ENCODE data around the gene CARTPT. TPM values are rescaled to one million over a fixed set of nuclear protein-coding genes. Genes with fewer than 3 reads are reported as not detected.
A peak's percentile ranks its signal among the peaks of the same experiment; 100 is the strongest.

CARTPT gene
- not detected in 2 replicates for polyA plus RNA-seq (2014; cell fraction: cytosol; rRNA removed)
- not detected in 2 replicates for polyA plus RNA-seq (2014; cell fraction: nucleus; rRNA removed)

DNA sequence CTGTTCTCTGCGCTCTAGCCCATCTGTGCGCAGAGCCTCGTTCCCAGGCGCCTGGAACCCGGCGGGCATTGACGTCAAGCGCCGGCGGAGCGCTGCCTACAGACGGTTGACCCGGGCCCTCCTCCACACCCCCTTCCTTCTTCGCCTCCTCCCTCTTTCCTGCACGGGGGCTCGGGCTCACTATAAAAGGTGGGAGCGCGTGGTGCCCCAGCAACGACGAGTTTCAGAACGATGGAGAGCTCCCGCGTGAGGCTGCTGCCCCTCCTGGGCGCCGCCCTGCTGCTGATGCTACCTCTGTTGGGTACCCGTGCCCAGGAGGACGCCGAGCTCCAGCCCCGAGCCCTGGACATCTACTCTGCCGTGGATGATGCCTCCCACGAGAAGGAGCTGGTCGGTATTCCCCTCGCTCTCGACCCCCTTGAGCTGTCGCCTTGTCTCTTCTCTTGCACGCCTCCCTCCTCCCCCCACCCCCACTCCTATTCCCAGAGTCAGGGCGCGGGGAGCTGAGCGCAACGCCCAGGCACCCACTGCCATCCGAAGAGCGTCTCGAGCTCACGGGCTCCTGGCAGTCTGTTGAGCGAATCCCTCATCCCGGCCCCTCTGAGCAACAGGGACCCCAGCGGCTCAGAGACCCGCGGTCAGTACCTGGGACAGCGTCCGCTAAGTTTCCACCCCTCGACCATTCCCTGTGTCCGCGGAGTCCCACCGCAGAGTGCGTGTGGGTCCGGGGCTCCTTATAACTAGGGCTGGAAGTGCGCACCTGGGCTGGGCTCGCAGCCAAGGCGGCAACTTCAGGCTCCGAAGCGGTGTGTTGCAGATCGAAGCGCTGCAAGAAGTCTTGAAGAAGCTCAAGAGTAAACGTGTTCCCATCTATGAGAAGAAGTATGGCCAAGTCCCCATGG is at the start of gene CARTPT:
Gene CARTPT, plus strand, starts transcription at position 213 of the 902 bp plus-strand sequence. Its CDS starts 19 bp downstream, at position 232.
- DNase-seq (ENCODE audit: low spot score) = peak; percentile 10

- DNase-seq (ENCODE audit: low spot score) = no peak
These were observed 41.1 kb upstream of the CARTPT start for GRCh38 chr5:71677977-71678376.

GRCh38 chr5:71679714-71680113 is 39.4 kb upstream of the CARTPT start:
- DNase-seq (ENCODE audit: low spot score) = no peak

DNA sequence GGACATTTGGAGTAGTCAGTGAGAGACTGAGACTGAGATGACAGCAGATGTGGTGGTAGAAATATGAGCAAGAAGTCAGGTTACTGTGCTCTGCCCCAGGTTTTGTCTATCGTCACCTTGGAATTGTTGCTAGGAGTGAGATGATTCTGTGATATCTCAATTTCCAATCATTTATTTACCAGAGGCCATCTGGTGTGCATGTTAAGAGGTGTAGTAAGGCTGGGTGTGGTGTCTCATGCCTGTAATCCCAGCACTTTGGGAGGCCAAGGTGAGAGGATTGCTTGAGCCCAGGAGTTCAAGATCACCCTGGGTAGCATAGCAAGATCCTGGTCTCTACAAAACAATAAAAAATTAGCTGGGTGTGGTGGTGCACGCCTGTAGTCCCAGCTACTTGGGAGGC is 38.6 kb upstream of the CARTPT start:
- no peak for DNase-seq (ENCODE audit: low spot score)

DNA sequence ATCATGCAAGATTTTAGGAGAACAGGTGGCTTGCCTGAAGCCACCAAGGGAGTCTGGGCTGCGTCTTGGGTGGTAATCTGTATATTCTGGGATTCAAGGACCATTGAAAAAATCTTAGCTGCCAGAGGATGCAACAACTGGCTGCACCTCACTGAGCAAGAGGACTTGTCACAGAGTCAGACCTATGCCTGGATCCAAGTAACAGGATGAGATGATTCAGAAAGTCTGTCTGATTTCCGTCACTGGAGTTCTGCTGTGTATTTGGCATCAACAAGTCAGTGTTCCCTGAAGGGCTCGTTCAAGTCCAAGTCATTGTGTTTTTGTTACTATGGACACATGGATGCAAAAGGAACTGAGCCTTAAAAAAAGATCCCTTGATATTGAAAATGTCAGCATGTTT is 37.8 kb upstream of the CARTPT start:
- no peak for DNase-seq (ENCODE audit: low spot score)

- no peak for DNase-seq (ENCODE audit: low spot score)
These were observed 34.8 kb upstream of the CARTPT start for GRCh38 chr5:71684309-71684708.

DNA sequence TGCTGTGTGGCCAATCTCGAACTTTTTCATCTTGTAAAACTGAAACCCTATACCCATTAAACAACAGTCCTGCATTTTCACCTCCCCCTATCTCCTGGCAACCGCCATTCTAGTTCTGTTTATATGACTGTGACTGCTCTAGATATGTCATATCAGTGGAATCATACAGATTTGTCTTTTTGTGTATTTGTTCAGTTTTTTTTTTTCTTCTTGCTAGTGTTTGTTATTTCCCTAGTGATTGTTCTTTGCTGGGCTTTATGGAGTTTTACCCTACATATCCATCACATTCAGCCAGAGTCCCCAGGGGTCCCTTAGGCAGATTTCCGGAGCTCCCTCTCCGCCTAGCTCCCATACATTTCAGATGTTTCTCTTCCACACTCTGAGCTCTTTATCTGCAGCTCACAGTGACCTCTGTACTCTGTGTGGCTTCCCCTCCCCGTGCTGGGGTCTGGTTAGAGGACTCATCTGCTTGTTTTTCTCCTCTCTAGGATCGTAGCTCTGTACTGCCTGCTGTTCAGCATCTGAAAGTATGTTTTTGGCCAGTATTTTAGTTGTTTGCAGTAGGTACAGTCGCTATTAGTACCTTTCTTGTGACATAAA is 25.1 kb upstream of the CARTPT start:
- DNase-seq (ENCODE audit: low spot score) = peak; percentile 42

DNA sequence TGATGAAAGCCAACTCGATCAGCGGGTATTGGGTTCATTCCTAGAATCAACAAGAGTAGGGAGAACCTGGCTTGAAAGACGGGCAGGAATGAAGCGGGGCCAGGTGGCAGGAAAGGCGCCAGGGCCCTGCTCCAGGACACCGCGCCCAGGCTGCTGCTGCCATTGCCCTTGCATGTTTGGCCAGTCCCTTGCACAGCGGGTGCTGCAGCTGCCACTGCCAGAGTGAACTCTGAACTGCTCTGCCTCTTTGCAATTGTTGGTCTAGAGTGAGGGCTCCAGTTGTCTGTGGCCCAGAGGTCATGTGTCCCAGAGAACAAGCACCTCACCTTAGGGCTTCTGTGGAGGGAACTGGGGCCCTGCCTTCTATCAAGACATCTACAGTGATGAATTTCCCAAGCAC is 24.0 kb upstream of the CARTPT start:
- no peak for DNase-seq (ENCODE audit: low spot score)

DNA sequence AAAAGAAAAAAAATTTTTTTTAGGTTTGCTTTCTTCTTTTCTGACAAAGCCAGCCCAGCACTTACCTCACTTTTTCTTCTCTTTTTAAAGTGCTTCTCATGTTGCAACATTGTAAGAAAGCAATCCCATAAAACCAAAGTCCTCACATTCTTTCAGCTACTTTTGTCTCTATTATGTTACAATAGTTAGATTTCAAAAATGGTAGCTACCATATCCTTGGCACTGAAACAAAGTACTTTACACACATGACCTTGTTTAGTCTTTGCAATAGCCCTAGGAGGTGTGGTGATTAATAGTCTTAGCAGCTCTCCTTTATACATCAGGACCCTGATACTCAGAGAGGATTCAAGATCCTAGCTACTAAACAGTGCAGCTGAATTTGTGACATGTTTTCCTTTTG is 23.5 kb upstream of the CARTPT start:
- DNase-seq (ENCODE audit: low spot score) = no peak

GRCh38 chr5:71697967-71698366 is 21.1 kb upstream of the CARTPT start:
- DNase-seq (ENCODE audit: low spot score) = no peak

DNA sequence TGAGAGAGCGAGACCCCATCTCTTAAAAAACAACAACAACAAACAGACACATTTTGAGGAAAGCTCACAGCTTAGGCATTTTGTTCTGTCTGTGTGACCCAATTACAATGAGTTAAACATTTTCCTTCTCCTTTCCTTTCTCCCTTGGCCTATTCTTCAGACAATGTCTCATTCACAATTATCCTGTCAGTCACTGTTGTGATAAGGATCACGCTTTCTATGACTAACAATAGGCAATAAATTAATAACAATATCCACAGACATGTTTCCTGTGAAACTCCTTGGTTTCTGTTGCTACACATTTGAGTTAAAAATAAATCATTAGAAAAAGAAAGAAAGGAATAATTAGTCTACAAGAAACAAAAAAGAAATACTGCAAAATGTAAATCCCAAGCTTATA is 19.8 kb upstream of the CARTPT start:
- no peak for DNase-seq (ENCODE audit: low spot score)

- no peak for DNase-seq (ENCODE audit: low spot score)
These were observed 19.3 kb upstream of the CARTPT start for GRCh38 chr5:71699751-71700150.

GRCh38 chr5:71700803-71701202 is 18.3 kb upstream of the CARTPT start:
- DNase-seq (ENCODE audit: low spot score) = no peak

DNA sequence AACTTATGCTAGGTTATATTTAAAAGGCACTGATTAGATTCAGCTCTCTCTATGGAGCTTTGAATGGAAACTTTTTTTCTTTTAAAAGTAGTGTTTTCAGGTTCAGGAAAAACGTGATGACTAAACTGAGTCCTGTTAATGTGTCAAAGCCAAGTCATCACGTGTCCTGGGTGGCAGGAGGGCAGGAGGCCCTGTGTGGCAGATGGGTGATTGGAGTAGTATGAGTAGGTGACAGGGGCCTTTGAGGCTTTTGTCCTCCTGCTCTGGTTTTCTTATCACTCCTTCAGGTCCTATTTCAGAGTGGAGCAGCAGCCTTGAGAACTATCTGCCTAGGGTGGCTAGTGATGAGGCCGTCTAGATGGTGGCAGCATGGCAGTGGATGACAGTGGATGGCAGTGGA is 17.7 kb upstream of the CARTPT start:
- DNase-seq (ENCODE audit: low spot score) = no peak

- DNase-seq (ENCODE audit: low spot score) = peak; percentile 41
These were observed 15.1 kb upstream of the CARTPT start for GRCh38 chr5:71703941-71704340.

DNA sequence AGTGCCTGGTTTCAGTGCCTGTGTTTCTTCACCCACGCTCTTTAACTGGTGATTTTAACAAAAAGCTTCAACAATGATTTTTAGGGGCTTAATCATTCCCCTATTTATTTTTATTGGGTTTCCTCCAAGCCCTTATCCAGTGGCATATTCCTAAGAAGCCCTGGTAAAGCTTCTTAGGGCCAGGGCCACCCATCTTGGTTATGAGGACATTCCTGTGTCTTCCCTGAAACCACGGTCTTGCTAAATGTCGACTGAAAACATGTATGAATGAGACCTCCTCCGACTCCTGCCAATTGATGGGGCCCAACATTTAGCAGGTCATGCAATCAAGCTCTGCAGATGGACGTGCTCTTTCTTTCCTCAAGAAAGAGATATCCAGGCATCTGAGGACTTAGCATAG is 13.7 kb upstream of the CARTPT start:
- no peak for DNase-seq (ENCODE audit: low spot score)

DNA sequence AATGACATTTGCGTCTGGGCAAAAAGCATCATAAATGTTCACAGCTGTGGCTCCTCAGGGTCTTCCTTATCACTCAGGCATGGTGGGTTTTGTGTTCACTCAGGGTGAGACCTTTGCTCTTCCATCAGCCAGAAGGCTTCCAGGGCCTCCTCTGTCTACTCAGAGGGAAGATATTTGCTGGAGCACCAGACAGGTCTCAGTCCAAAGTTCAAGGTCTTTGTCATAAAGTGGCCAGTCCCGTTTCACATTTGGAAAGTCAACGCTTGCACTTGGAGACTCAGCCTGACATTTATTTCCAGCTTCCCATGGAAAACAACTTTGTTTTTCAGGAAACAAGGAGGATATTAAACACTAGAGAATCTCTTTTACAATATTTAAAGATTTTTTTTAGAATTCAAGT is 12.2 kb upstream of the CARTPT start:
- no peak for DNase-seq (ENCODE audit: low spot score)

DNA sequence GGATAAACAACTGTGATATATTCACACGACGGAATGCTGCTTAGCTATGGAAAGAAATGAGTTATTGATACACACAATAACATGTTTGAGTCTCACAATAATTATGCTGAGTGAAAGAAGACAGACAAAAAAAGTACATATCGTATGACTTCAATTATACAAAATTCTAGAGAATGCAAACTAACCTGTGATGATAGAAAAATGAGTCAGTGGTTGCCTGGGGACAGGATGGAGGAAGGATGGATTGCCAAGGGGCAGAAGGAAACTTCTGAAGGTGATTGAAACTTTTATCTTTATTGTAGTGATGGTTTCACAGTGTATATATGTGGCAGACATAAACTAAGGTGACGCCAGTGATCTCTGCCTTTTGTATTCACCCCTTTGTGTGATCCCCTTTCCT is 7.5 kb upstream of the CARTPT start:
- no peak for DNase-seq (ENCODE audit: low spot score)

GRCh38 chr5:71714911-71715310 is 4.2 kb upstream of the CARTPT start:
- DNase-seq (ENCODE audit: low spot score) = no peak

DNA sequence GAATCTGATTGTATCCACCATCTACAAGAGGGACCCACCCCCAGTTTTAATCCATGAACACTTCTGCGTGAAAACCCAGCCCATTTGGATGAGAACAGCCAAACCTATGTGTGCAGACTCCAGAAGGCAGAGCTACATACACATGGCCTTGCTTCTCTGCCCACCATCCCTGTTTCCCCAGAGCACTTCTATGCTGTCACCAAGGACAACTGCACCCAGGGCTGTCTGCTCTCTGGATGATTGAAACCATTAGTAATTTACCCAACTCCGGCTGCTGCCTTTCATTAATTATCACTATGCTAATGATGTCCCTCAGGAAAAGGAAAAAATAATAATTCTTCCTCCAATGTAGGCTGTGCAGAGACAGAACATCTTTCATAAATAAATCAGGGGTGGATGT is 8.9 kb downstream of the CARTPT start:
- DNase-seq (ENCODE audit: low spot score) = no peak

- no peak for DNase-seq (ENCODE audit: low spot score)
These were observed 11.9 kb downstream of the CARTPT start for GRCh38 chr5:71731015-71731414.

GRCh38 chr5:71732011-71732410 is 12.9 kb downstream of the CARTPT start:
- no peak for DNase-seq (ENCODE audit: low spot score)

DNA sequence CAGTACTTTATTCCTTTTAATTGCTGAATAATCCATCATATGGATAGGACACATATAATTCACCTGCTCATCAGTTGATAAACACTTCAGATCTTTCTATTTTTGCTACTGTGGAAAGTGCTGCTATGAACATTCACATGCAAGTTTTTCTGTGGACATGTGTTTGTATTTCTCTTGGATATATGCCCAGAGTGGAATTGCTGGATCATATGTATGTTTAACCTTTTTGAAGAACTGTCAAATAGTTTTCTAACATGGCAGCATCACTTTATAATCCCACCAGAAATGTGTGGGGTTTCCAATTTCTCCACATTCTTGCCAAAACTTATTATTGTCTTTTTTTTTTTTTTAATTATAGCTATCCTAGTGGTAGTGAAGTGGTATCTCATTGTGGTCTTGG is 15.1 kb downstream of the CARTPT start:
- DNase-seq (ENCODE audit: low spot score) = no peak
